A549 treated with CpdA at 1 μM for 4 hours (cell line): ENCODE measurements around the gene LYPD3. TPM values are rescaled to one million over a fixed set of nuclear protein-coding genes. Genes with fewer than 3 reads are reported as not detected.

Source experiments
- total RNA-seq: library from RNA; stranded (reverse); fragments of 200-300 nt; extraction: Qiagen RNA extraction; gene quantifications from 5 replicates; pipeline ENCODE4 v1.2.3, GENCODE V29; 2022; ENCODE audit warnings: low read depth

LYPD3 gene
- total RNA-seq, result 0.47 to 0.79 TPM (median 0.70 TPM) in 5 replicates

DNA sequence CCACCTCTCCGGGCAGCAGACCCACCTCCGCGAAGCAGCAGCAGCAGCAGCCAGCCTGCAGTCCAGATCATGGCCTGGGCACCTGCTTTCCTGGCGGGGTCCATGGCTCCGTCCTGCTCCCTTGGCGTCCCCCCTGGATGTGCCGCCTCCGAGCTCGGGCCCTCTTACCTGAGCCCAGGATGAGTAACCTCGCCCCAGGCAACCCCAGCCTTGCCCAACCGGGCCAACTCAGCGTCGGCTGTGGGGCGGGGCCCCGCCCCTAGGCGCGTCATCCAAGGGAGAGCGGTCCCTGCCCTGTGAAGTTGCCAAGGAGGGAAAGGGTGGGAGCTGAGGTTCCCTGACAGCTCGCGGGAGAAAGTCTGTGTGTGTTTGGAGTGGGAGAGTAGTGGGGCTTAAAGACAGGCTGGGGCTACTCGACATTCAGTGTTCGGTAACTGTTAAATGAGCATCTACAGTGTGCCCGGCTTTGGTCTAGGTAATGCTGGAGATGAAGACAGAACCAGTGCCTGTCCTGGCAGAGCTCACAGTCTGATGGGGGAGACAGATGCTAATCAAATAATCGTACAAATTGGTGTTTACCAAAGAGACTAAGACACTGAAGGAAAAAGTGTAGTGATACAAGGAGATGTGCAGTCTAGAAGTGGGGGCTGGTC is at the start of gene LYPD3:
Gene LYPD3 (minus strand): TSS at position 141 of the 653 bp plus-strand sequence. CDS start 37 bp downstream, at position 104.

DNA sequence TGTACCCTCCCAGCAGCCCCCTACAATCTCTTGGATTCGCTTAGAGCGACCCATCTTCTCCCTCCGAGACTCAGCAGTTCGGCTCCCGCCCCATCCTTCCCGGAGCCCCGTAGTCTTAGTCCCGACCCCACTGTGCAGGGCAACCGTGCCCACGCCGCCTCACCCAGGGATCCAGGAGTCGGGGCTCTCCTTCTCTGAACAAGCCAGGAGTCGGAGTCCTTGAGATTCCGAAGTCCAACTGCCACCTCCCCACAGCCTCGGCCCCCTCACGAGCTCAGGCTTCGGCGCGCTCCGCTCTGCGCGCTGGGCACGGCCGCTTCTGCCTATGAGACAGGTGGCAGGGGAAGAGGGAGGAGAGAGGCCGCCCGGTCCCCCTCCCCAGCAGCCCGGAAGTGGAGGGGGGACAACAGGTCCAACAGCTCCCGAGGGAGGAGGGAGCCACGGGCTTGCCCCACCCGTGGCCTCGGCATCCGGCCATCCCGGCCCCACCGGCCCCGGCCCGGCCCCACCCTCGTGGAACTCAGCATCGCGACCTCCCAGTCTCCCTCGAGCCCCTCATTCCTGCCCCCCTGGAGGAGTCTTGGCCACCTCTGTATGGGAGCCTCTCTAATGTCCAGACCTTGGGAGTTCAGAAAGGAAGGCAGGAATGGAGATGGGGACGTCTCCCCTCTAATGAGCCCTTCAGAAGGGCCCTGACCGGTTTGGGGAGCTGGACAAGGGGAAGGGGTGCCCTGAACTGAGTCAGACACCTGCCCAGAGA is 39.2 kb upstream of the LYPD3 start, which contains the start of gene PHLDB3:
Gene PHLDB3 (minus strand): TSS at position 321 of the 760 bp plus-strand sequence. CDS start 628 bp downstream, outside the sequence.

DNA sequence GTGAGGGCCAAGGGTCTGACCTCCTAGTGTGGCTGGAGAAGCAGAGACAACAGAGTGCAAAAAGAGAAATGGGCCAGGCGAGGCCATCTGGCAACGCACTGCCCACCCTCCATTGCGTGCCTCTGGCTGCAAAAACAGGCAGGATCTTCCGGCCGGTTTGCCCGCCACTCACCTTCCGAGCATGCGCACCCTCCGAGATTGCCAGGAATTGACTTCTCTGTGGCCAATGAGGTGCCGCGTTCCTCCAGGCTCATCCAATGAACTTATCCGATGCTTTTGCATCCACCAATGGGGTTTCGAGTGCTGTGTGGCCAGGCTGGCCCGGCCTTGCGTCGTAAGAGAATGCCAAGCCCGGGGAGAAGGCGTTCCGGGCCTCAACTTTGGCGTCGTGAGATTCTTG is 50.9 kb downstream of the LYPD3 start, which contains the start of gene TEX101:
Gene TEX101 (plus strand): TSS at position 337 of the 400 bp plus-strand sequence. CDS start 1,030 bp downstream, outside the sequence.

Other genes with a start within 250 kb of the LYPD3 start
- gene PSG9, start 196.1 kb downstream of the LYPD3 start, total RNA-seq, result 0.07 to 0.20 TPM (median 0.14 TPM) in 5 replicates
- 0.08 to 0.26 TPM (median 0.11 TPM) in 4 of 5 replicates, not detected in the other for gene CD177, start 111.9 kb downstream of the LYPD3 start, total RNA-seq
- gene TEX101, start 50.7 kb downstream of the LYPD3 start, total RNA-seq, result not detected in 5 replicates
- 10.0 to 12.2 TPM (median 11.6 TPM) in 5 replicates for gene PHLDB3, start 39.1 kb upstream of the LYPD3 start, total RNA-seq
- gene ETHE1, start 61.6 kb upstream of the LYPD3 start, total RNA-seq, result 44.2 to 57.6 TPM (median 55.4 TPM) in 5 replicates
- 1.4 to 2.7 TPM (median 1.9 TPM) in 5 replicates for gene ZNF575, start 67.6 kb upstream of the LYPD3 start, total RNA-seq
- gene XRCC1, start 109.9 kb upstream of the LYPD3 start, total RNA-seq, result 29.6 to 33.2 TPM (median 31.3 TPM) in 5 replicates
- 0.15 to 0.50 TPM (median 0.27 TPM) in 4 of 5 replicates, not detected in the other for gene PINLYP, start 110.2 kb upstream of the LYPD3 start, total RNA-seq
- 5.1 to 9.9 TPM (median 6.5 TPM) in 5 replicates for gene IRGQ, start 130.5 kb upstream of the LYPD3 start, total RNA-seq
- gene ZNF576, start 131.0 kb upstream of the LYPD3 start, total RNA-seq, result 14.5 to 22.5 TPM (median 20.5 TPM) in 5 replicates
- 0.79 to 1.1 TPM (median 1.1 TPM) in 5 replicates for gene SRRM5, start 146.5 kb upstream of the LYPD3 start, total RNA-seq
- gene ZNF428, start 154.0 kb upstream of the LYPD3 start, total RNA-seq, result 43.4 to 64.5 TPM (median 60.4 TPM) in 5 replicates
- gene CADM4, start 174.2 kb upstream of the LYPD3 start, total RNA-seq, result 6.5 to 12.9 TPM (median 10.0 TPM) in 5 replicates
- 120 to 136 TPM (median 123 TPM) in 5 replicates for gene PLAUR, start 204.6 kb upstream of the LYPD3 start, total RNA-seq